ENCODE data around the gene CLPTM1L.

The CLPTM1L gene

GRCh38 chr5:1358726-1359025 is 13.8 kb upstream of the CLPTM1L start:
- H3K36me3 ChIP-seq (ENCODE audit: insufficient read depth, insufficient read length, low read length) = no peaks in the 10 kb centered on the region

GRCh38 chr5:1357946-1358725 is 13.2 kb upstream of the CLPTM1L start:
- Histone ChIP-seq H3K36me3 (ENCODE audit: insufficient read depth, insufficient read length, low read length) (no peaks in the 10 kb centered on the region), H3K9me3 (ENCODE audit: insufficient read depth, low read length) (no peaks in the 10 kb centered on the region), H3K4me1 (ENCODE audit: insufficient read depth, insufficient read length) (peaks cover 3% of the 10 kb centered on the region), H3K4me3 (ENCODE audit: insufficient read length, low read depth) (no peak overlapping the region), H3K9ac (ENCODE audit: insufficient read length, low read depth) (no peak overlapping the region), H3K27me3 (ENCODE audit: insufficient read depth, insufficient read length) (no peaks in the 10 kb centered on the region)
- no peak for DNase-seq (ENCODE audit: low read depth, low spot score)
- TF ChIP-seq SUZ12 (IDR thresholded peaks at IDR 0.05; ENCODE audit: extremely low read depth, insufficient read depth, insufficient read length) = no peak
- no peak for TF ChIP-seq YY1 (IDR thresholded peaks at IDR 0.05; ENCODE audit: insufficient read depth, insufficient read length)
- no peak for TF ChIP-seq ZNF274 (IDR thresholded peaks at IDR 0.05; ENCODE audit: low read depth, low read length)

More at GRCh38 chr5:1358726-1359025, 13.8 kb upstream of the CLPTM1L start:
- no peak for DNase-seq (ENCODE audit: low read depth, low spot score)
- TF ChIP-seq YY1 (IDR thresholded peaks at IDR 0.05; ENCODE audit: insufficient read depth, insufficient read length) (no peak), SUZ12 (IDR thresholded peaks at IDR 0.05; ENCODE audit: extremely low read depth, insufficient read depth, insufficient read length) (no peak), ZNF274 (IDR thresholded peaks at IDR 0.05; ENCODE audit: low read depth, low read length) (no peak)
- H3K4me1 ChIP-seq (ENCODE audit: insufficient read depth, insufficient read length) = peaks cover 3% of the 10 kb centered on the region
- H3K4me3 ChIP-seq (ENCODE audit: insufficient read length, low read depth) = no peak overlapping the region
- no peaks in the 10 kb centered on the region for H3K27me3 ChIP-seq (ENCODE audit: insufficient read depth, insufficient read length)
- H3K9me3 ChIP-seq (ENCODE audit: insufficient read depth, low read length) = no peaks in the 10 kb centered on the region
- H3K9ac ChIP-seq (ENCODE audit: insufficient read length, low read depth) = no peak overlapping the region

- TF ChIP-seq SUZ12 (IDR thresholded peaks at IDR 0.05; ENCODE audit: extremely low read depth, insufficient read depth, insufficient read length) = no peak
- no peak for TF ChIP-seq YY1 (IDR thresholded peaks at IDR 0.05; ENCODE audit: insufficient read depth, insufficient read length)
- no peak for TF ChIP-seq ZNF274 (IDR thresholded peaks at IDR 0.05; ENCODE audit: low read depth, low read length)
- peaks cover 6% of the 10 kb centered on the region for H3K4me1 ChIP-seq (ENCODE audit: insufficient read depth, insufficient read length)
- no peak for DNase-seq (ENCODE audit: low read depth, low spot score)
- no peaks in the 10 kb centered on the region for H3K36me3 ChIP-seq (ENCODE audit: insufficient read depth, insufficient read length, low read length)
- H3K27me3 ChIP-seq (ENCODE audit: insufficient read depth, insufficient read length) = no peaks in the 10 kb centered on the region
- no peaks in the 10 kb centered on the region for H3K9me3 ChIP-seq (ENCODE audit: insufficient read depth, low read length)
- H3K4me3 ChIP-seq (ENCODE audit: insufficient read length, low read depth) = no peak overlapping the region
- H3K9ac ChIP-seq (ENCODE audit: insufficient read length, low read depth) = no peak overlapping the region
Observed at GRCh38 chr5:1356873-1357787, 12.2 kb upstream of the CLPTM1L start.

GRCh38 chr5:1354576-1354975 is 9.7 kb upstream of the CLPTM1L start:
- TF ChIP-seq SUZ12 (IDR thresholded peaks at IDR 0.05; ENCODE audit: extremely low read depth, insufficient read depth, insufficient read length) = no peak
- no peak for TF ChIP-seq YY1 (IDR thresholded peaks at IDR 0.05; ENCODE audit: insufficient read depth, insufficient read length)
- TF ChIP-seq ZNF274 (IDR thresholded peaks at IDR 0.05; ENCODE audit: low read depth, low read length) = no peak
- H3K36me3 ChIP-seq (ENCODE audit: insufficient read depth, insufficient read length, low read length) = no peaks in the 10 kb centered on the region
- no peak overlapping the region for H3K4me3 ChIP-seq (ENCODE audit: insufficient read length, low read depth)
- H3K9ac ChIP-seq (ENCODE audit: insufficient read length, low read depth) = no peak overlapping the region
- no peaks in the 10 kb centered on the region for H3K9me3 ChIP-seq (ENCODE audit: insufficient read depth, low read length)
- no peak for DNase-seq (ENCODE audit: low read depth, low spot score)
- H3K4me1 ChIP-seq (ENCODE audit: insufficient read depth, insufficient read length) = peaks cover 6% of the 10 kb centered on the region
- no peaks in the 10 kb centered on the region for H3K27me3 ChIP-seq (ENCODE audit: insufficient read depth, insufficient read length)

- DNase-seq (ENCODE audit: low read depth, low spot score) = no peak
- Histone ChIP-seq H3K4me1 (ENCODE audit: insufficient read depth, insufficient read length) (peaks cover 6% of the 10 kb centered on the region), H3K4me3 (ENCODE audit: insufficient read length, low read depth) (no peak overlapping the region), H3K27me3 (ENCODE audit: insufficient read depth, insufficient read length) (no peaks in the 10 kb centered on the region), H3K9ac (ENCODE audit: insufficient read length, low read depth) (no peak overlapping the region), H3K36me3 (ENCODE audit: insufficient read depth, insufficient read length, low read length) (no peaks in the 10 kb centered on the region), H3K9me3 (ENCODE audit: insufficient read depth, low read length) (no peaks in the 10 kb centered on the region)
- TF ChIP-seq YY1 (IDR thresholded peaks at IDR 0.05; ENCODE audit: insufficient read depth, insufficient read length) (no peak), SUZ12 (IDR thresholded peaks at IDR 0.05; ENCODE audit: extremely low read depth, insufficient read depth, insufficient read length) (no peak), ZNF274 (IDR thresholded peaks at IDR 0.05; ENCODE audit: low read depth, low read length) (no peak)
Observed at GRCh38 chr5:1352231-1353219, 7.6 kb upstream of the CLPTM1L start.

GRCh38 chr5:1351156-1351555 is 6.3 kb upstream of the CLPTM1L start:
- Histone ChIP-seq H3K27me3 (ENCODE audit: insufficient read depth, insufficient read length) (no peaks in the 10 kb centered on the region), H3K36me3 (ENCODE audit: insufficient read depth, insufficient read length, low read length) (peaks cover 5% of the 10 kb centered on the region), H3K4me3 (ENCODE audit: insufficient read length, low read depth) (no peak overlapping the region), H3K9ac (ENCODE audit: insufficient read length, low read depth) (no peak overlapping the region), H3K4me1 (ENCODE audit: insufficient read depth, insufficient read length) (peaks cover 6% of the 10 kb centered on the region), H3K9me3 (ENCODE audit: insufficient read depth, low read length) (no peaks in the 10 kb centered on the region)
- TF ChIP-seq ZNF274 (IDR thresholded peaks at IDR 0.05; ENCODE audit: low read depth, low read length) (no peak), YY1 (IDR thresholded peaks at IDR 0.05; ENCODE audit: insufficient read depth, insufficient read length) (no peak), SUZ12 (IDR thresholded peaks at IDR 0.05; ENCODE audit: extremely low read depth, insufficient read depth, insufficient read length) (no peak)
- DNase-seq (ENCODE audit: low read depth, low spot score) = no peak

Data from NT2/D1 (cell line).